GM18508 (cell line): ENCODE measurements around the gene CDC27.
"Not testable (repeated sequence)": the region's sequence is repeated elsewhere in the genome, so short reads cannot be mapped to it uniquely, and the experiment has no call there.

Experiments used
- ATAC-seq: cut with Tn5 transposase; IDR thresholded peaks from one replicate; pipeline ENCODE4 v1.9.1; 2021; ENCODE audit warnings: moderate number of reproducible peaks; ENCODE audit not compliant: insufficient read depth, unreplicated experiment

Gene CDC27

DNA sequence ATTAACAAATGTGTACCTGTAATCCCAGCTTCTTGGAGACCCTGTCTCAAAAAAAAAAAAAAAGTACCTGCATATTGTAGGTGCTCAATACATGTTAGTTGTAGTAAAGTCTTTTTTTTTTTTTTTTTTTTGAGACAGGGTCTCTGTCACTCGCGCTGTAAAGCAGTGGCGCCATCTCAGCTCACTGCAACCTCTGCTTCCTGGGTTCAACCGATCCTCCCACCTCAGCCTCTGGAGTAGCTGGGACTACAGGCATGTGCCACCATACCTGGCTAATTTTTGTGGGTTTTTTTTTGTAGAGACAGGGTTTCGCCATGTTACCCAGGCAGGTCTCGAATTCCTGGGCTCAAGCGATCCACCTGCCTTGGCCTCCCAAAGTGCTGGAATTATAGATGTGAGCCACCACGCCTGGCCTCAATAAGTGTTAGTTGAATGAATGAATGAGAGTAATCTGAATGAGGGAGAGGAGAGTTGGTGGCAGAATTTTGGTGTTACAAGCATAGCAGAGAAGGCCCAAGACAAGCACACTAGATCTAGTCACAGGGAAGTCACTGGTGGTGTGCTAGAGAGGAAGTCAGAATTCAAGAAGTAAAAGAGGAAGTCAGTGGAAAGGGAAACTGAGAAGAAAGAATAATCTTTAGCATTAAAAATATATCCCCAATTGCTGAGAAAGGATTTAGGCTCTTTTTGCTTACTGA, 10.7 kb upstream of the CDC27 start:
- no peak for ATAC-seq

DNA sequence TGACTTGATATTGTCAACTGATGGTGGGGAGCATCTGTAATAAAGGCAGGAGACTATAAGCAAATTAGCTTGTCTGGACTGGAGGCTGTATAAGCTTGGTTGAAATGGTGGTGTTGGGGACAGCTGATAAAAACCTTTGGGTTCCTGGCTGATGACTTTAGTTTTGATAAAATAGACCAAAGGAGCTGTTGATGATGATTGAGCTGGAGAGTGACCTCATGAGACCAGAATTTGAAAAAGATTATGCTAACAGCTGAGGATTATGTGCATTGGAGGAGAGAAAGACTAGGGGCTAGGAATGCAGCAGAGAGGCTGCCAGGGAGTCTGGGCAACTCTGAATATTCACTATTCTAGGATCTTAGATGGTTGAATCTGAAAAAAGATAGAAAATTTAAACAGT, 8.7 kb upstream of the CDC27 start:
- ATAC-seq = no peak

DNA sequence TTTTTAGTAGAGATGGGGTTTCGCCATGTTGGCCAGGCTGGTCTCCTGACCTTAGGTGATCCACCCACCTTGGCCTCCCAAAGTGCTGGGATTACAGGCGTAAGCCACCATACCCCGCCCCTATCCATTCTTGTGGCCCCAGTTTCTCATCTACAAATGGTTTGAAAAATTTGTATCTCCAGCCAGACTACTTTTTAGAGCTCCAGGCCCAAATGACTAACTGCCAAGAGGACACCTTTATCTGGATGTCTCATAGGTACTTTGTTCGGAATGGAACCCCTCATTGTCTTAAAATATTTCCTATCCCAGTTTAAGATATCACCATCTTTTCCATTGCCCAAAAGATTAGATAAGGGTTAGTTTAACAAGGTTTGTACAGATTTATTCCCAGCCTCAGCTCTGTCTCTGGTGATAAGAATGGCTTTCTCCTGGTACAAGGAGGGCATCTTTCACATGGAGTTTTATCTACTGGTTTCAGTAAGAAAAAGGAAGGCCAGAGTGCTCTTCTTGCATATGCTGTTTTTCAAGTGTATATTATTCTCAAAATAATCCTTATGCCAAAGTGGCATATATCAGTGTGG, 4.9 kb upstream of the CDC27 start:
- ATAC-seq = no peak

GRCh38 chr17:47192554-47192953, 3.5 kb upstream of the CDC27 start:
- ATAC-seq = no peak

DNA sequence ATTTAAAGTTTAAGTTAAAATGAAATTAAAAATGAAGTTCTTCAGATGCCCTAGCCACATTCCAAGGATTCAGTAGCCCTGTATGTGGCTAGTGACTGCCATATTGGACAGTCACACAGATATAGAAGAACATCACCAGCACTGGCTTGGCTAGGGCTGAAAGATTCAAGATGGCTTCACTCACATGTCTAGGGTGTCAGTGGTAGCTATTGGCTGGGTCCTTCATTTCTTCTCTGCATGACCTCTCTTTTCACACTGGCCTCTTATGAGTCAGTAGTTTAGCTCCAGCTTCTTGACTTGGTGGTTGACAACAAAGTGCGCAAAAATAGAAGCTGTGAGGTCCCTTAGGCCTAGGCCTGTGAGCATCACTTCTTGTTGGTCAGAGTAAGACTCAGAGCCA, 1.7 kb upstream of the CDC27 start:
- ATAC-seq = no peak

DNA sequence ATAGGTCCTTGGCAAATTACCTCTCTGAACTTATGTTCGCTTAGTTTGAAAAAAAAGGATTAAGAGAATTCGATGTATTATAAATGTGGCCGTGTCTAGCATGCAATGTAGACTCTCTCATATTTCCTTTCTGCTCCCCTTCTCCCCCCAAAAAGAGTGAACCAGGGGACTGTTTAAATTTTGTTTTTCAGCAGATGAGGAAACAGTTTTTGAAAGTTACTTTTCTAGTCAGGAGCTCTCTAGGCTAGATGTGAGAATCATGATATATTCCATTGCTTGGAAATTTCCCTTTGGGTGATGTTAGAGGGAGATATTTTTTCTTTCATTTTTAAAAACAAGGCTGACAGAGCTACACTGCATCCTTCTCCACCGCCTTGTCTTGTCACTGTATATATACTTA, 1.1 kb upstream of the CDC27 start:
- ATAC-seq = no peak

DNA sequence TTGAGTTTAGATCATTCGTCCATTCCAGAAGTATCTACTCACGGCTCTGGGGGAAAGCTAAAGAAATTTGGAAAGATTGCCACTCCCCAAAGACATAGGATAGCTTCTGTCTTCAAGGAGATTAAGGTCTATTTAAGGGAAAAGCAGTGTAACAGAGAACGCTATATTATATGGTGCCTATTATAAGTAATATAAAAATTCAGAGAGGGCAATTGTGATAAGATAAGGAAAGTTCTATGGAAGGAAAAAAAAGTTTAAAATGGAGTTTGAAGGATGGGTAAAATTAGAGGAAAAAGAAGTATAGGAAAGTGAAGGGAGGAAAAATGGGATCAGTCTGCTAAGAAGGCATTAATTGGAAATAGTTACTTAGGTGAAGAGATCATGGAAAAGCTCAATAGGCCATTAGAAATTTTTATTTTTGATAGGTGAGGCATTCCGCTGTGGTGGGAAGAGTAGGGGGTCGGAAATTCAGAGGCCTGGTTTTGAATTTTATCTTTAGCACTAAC, 690 bp upstream of the CDC27 start:
- ATAC-seq = no peak

DNA sequence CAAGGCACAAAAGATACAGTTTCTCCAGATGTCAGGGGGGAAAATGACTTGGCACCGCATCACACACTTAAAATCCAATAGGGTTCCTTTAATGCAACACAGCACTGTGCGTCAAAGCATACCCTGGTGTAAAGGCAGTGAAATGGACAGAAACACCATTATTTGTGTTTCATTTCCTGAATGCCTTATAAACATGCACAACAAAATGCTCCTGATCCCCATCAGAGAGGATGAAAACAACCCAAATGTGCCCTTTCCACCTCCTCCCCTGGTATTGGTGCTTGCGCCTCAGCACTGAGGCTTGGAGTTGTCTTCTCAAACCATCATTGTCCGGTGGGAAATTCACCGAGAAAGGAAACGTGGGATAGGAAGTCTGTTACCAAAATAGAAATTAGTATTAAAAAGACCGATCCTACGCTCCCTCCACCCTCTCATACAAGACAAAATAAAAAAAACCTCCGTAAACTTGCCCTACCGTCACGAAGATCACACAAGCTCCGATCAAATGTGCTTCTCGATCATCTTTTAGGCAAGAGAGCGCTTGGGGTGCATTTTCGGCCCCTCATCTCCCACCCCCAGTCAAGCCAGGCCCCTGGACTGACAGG, 722 bp downstream of the CDC27 start:
- no peak for ATAC-seq

GRCh38 chr17:47184681-47185080, 4.4 kb downstream of the CDC27 start:
- no peak for ATAC-seq

- not testable (repeated sequence) for ATAC-seq
Measured at GRCh38 chr17:47180988-47181387, 8.1 kb downstream of the CDC27 start.

GRCh38 chr17:47180337-47180736, 8.8 kb downstream of the CDC27 start:
- ATAC-seq = no peak

DNA sequence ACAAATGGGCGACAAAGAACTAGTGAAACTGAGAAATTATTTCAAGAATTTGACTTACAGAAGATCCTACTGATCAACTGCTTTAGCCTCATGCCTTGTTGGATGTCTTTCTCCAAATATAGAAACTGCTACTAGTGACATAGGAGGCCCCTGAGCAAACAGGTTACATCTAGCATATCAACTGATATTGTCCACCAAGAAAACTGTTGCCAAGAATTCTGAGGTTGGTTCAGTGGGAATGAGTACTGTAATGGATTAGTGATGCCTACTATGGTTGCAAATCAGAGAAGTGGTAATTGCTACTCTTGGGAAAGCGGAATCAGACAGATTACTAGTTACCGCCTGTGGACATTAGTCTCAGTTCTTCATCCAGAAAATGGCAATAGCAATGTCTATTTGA, 10.0 kb downstream of the CDC27 start:
- ATAC-seq = no peak

GRCh38 chr17:47177261-47177660, 11.8 kb downstream of the CDC27 start:
- no peak for ATAC-seq

DNA sequence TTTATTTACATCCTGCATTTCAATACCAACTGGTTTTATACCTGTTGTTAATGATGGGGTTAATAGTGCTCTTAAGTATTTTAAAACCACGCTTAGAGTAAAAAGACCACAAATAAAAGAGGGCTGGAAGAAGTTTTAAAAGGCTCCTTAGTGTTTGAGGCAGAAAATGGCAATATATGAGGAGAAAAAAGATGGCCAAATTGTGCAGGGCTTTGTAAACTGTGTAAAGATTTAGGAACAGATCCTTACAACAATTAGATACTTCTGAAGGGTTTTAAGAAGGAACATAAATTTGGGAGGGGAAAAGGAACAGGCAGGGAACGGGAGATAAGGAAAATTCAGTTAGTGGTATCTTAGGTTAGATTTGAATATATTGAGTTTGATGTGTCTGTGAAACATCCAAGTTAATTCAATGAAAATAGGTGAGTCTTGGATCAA, 12.7 kb downstream of the CDC27 start:
- ATAC-seq = no peak

DNA sequence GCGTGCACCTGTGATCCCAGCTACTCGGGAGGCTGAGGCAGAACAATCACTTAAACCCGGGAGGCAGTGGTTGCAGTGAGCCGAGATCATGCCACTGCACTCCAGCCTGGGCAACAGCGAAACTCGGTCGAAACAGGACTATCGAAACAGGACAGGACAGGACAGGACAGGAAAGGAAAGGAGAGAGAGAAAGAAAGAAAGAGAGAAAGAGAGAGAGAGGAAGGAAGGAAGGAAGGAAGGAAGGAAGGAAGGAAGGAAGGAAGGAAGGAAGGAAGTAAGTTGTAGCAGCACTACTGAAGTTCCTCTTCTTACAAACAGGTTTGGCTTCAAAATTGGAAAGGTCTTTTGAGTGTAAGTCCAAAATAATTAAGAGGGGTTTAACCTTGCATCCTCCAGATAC, 14.3 kb downstream of the CDC27 start:
- ATAC-seq = not testable (repeated sequence)

- ATAC-seq = no peak
Measured at GRCh38 chr17:47172696-47173565, 16.2 kb downstream of the CDC27 start.

DNA sequence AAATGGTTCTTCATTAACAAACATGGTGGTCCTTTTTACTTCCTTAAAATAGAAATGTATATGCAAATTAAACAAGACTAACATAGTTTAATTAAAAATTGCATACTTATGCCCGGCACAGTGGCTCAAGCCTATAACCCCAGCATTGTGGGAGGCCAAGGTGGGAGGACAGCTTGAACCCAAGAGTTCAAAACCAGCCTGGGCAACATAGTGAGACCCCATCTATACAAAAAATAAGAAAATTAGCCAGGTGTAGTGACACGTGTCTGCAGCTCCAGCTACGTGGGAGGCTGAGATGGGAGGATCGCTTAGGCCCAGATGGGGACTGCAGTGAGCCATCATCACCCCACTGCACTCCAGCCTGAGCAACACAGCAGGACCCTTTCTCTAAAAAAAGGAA, 18.4 kb downstream of the CDC27 start:
- ATAC-seq = no peak

DNA sequence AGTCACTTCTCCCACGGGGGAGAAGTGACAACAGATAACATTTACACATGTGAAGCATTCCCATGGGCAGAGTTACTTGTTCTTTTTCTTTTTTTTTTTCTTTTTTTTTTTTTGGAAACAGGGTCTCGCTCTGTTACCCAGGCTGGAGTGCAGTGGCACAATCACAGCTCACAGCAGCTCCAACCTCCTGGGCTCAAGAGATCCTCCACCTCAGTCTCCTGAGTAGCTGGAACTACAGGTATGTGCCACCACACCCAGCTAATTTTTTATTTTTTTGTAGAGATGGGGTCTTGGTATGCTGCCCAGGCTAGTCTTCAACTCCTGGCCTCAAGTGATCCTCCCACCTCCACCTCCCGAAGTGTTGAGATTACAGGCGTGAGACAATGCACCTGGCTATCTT, 20.2 kb downstream of the CDC27 start:
- ATAC-seq = not testable (repeated sequence)

- not testable (repeated sequence) for ATAC-seq
Measured at GRCh38 chr17:47166854-47167253, 22.2 kb downstream of the CDC27 start.

GRCh38 chr17:47165137-47165536, 24.0 kb downstream of the CDC27 start:
- ATAC-seq = no peak

DNA sequence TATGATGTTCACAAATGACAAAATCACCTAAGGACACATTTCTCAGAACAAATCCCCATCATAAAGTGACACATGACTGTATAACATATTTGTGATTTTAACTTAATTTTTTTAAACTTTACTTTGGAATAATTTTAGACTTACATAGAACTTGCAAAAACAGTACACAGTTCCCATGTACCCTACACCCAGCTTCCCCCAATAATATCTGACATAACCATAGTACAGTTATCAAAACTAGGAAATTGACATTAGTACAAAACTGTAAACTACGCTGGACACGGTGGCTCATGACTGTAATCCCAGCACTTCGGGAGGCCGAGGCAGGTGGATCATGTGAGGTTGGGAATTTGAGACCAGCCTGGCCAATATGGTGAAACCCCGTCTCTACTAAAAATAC, 24.8 kb downstream of the CDC27 start:
- ATAC-seq = no peak
